ENCODE data around the gene HBB. TPM values are rescaled to one million over a fixed set of nuclear protein-coding genes. Genes with fewer than 3 reads are reported as not detected.
A peak's percentile ranks its signal among the peaks of the same experiment; 100 is the strongest.

The HBB gene
- total and polyA plus RNA-seq, 2 donors (not counting 3 experiments of a cell fraction or from before 2014, with no cell fraction given), result not detected

DNA sequence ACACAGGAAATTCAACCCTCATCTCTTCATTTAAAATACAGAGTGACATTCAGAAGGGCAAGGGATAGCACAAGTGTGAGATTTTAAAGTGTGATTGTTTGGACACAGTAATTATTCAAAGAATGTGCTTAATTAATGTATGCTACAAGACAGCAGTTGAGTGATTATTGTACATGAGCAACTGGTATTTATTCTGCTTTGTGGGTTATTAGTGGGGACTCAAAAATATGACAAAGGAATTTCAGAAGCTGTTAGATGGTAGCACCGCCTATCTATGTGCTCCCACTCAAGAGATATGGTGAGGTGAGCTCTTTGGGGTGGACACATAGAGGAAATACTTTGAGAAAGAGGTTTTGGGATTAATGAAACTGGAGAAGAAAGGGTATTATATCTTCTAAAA is 13.2 kb upstream of the HBB start:
- dilution Hi-C loops (cut with MboI; ENCODE audit: extremely low pct_ligation_motif_present, low sequenced_read_pairs), result no loop called here
- Histone ChIP-seq H3K9ac (replicated peaks; ENCODE audit: extremely low read depth, insufficient read depth, low read length) (no peak overlapping the region), H3K27ac (ENCODE audit: insufficient read depth, low read depth, low read length) (no peak overlapping the region), H3K27me3 (ENCODE audit: control insufficient read depth in 2 of 2, insufficient read depth in 2 of 2, low read length in 2 of 2) (no peaks in the 10 kb centered on the region), H2AFZ (ENCODE audit: low read depth, low read length) (no peak overlapping the region), H3K9me3 (replicated peaks; ENCODE audit: control insufficient read depth, insufficient read depth, low read length) (no peaks in the 10 kb centered on the region), H4K20me1 (replicated peaks; ENCODE audit: control insufficient read depth, extremely low read depth, insufficient read depth, low read length) (no peaks in the 10 kb centered on the region), H3K9me1 (replicated peaks; ENCODE audit: control insufficient read depth, extremely low read depth, insufficient read depth, low read length) (no peaks in the 10 kb centered on the region), H3K79me2 (ENCODE audit: control insufficient read depth, insufficient read depth, low read length) (no peaks in the 10 kb centered on the region), H3K4me3 (replicated peaks in 1 of 3; ENCODE audit: insufficient read depth in 1 of 3, low read depth in 1 of 3, low read length in 3 of 3) (no peak overlapping the region), H3K4me1 (ENCODE audit: control insufficient read depth, extremely low read depth, insufficient read depth, low read length) (no peaks in the 10 kb centered on the region), H3K36me3 (ENCODE audit: control insufficient read depth in 2 of 2, extremely low read depth in 1 of 2, insufficient read depth in 2 of 2, low read length in 2 of 2) (no peaks in the 10 kb centered on the region), H3K4me2 (ENCODE audit: insufficient read depth, low read length) (no peak overlapping the region)
- intact Hi-C loops (cut with micrococcal nuclease), result no loop called here
- FAIRE-seq (peak; percentile 28), DNase-seq (ENCODE audit: low read depth, low spot score) (no peak)
- TF ChIP-seq EZH2 (IDR thresholded peaks at IDR 0.05; ENCODE audit: borderline replicate concordance, low read depth, low read length, severe bottlenecking) (no peak), POLR2A (IDR thresholded peaks at IDR 0.05; ENCODE audit: low read depth, low read length) (no peak), GATA2 (IDR thresholded peaks at IDR 0.05; ENCODE audit: insufficient read depth, insufficient read length, low read depth, low read length) (no peak), MAX (IDR thresholded peaks at IDR 0.05; ENCODE audit: insufficient read depth, insufficient read length) (no peak), FOS (IDR thresholded peaks at IDR 0.05; ENCODE audit: borderline replicate concordance, insufficient read depth, low read length) (no peak), JUN (IDR thresholded peaks at IDR 0.05; ENCODE audit: borderline replicate concordance, insufficient read depth, insufficient read length, low read depth) (no peak), MYC (IDR thresholded peaks at IDR 0.05; ENCODE audit: low read depth, low read length) (no peak), POLR2AphosphoS5 (IDR thresholded peaks at IDR 0.05; ENCODE audit: insufficient read depth, low read depth, low read length) (no peak)
- TF ChIP-seq, protein P1, sequence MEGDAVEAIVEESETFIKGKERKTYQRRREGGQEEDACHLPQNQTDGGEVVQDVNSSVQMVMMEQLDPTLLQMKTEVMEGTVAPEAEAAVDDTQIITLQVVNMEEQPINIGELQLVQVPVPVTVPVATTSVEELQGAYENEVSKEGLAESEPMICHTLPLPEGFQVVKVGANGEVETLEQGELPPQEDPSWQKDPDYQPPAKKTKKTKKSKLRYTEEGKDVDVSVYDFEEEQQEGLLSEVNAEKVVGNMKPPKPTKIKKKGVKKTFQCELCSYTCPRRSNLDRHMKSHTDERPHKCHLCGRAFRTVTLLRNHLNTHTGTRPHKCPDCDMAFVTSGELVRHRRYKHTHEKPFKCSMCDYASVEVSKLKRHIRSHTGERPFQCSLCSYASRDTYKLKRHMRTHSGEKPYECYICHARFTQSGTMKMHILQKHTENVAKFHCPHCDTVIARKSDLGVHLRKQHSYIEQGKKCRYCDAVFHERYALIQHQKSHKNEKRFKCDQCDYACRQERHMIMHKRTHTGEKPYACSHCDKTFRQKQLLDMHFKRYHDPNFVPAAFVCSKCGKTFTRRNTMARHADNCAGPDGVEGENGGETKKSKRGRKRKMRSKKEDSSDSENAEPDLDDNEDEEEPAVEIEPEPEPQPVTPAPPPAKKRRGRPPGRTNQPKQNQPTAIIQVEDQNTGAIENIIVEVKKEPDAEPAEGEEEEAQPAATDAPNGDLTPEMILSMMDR (IDR thresholded peaks at IDR 0.05; ENCODE audit: extremely low read depth in 1 of 2, insufficient read depth in 1 of 2, low read depth in 1 of 2, low read length in 2 of 2), result no peak
- POLR2A ChIA-PET, result no interaction called here
- CTCF ChIA-PET, result no interaction called here
- BruUV-seq (replicated peaks), result no TSS peak
